Neural progenitor cell (in vitro differentiated cells): Measurements from ENCODE around the gene PRSS50. TPM values are rescaled to one million over a fixed set of nuclear protein-coding genes. Genes with fewer than 3 reads are reported as not detected.

Source experiments
- DNase-seq: peaks from one replicate; pipeline ENCODE4 v3.0.0-alpha.2; 2016; ENCODE audit warnings: low spot score
- H2AFZ ChIP-seq: fragments of 200-600 bp; sonication (generic); replicated peaks from 2 replicates; pipeline ENCODE4 v1.6.1; 2016; ENCODE audit warnings: antibody characterized with exemption
- H3F3A ChIP-seq: fragments of 200-600 bp; sonication (generic); 2 replicates; pipeline ENCODE4 v1.6.1; 2016; ENCODE audit warnings: antibody characterized with exemption, low read depth
- H3K27ac ChIP-seq: fragments of 200-600 bp; sonication (generic); 2 replicates; pipeline ENCODE4 v1.5.1; 2016; ENCODE audit warnings: mild to moderate bottlenecking
- H3K27me3 ChIP-seq: fragments of 200-600 bp; sonication (generic); 2 replicates; pipeline ENCODE4 v1.6.1; 2016; ENCODE audit warnings: mild to moderate bottlenecking, moderate library complexity
- H3K36me3 ChIP-seq: fragments of 200-600 bp; sonication (generic); 2 replicates; pipeline ENCODE4 v1.5.1; 2016
- H3K4me1 ChIP-seq: fragments of 200-600 bp; sonication (generic); 2 replicates; pipeline ENCODE4 v1.6.1; 2016; ENCODE audit warnings: mixed run types
- H3K4me2 ChIP-seq: fragments of 200-600 bp; sonication (generic); 2 replicates; pipeline ENCODE4 v1.6.1; 2016
- H3K4me3 ChIP-seq: fragments of 200-600 bp; sonication (generic); 2 replicates; pipeline ENCODE4 v1.5.1; 2016
- H3K79me2 ChIP-seq: fragments of 200-600 bp; sonication (generic); 2 replicates; pipeline ENCODE4 v1.6.1; 2016; ENCODE audit warnings: low read depth
- H3K9ac ChIP-seq: fragments of 200-600 bp; sonication (generic); 2 replicates; pipeline ENCODE4 v1.6.1; 2016
- H3K9me3 ChIP-seq: fragments of 200-600 bp; sonication (generic); 2 replicates; pipeline ENCODE4 v1.5.1; 2016; ENCODE audit warnings: low read depth
- H4K20me1 ChIP-seq: fragments of 200-600 bp; sonication (generic); 2 replicates; pipeline ENCODE4 v1.6.1; 2016; ENCODE audit warnings: low read depth
- H3K27ac Mint-ChIP-seq: 3 replicates; pipeline ENCODE4 v1.8.0; 2021; ENCODE audit warnings: mixed read lengths
- H3K27me3 Mint-ChIP-seq: 2 replicates; pipeline ENCODE4 v1.8.0; 2022; ENCODE audit warnings: low read depth, mild to moderate bottlenecking, inconsistent platforms, moderate library complexity, mixed read lengths; ENCODE audit not compliant: insufficient read depth
- H3K36me3 Mint-ChIP-seq: 3 replicates; pipeline ENCODE4 v1.8.0; 2021; ENCODE audit warnings: mixed read lengths
- H3K4me1 Mint-ChIP-seq: 3 replicates; pipeline ENCODE4 v1.8.0; 2021; ENCODE audit warnings: mixed read lengths
- H3K4me3 Mint-ChIP-seq: 3 replicates; pipeline ENCODE4 v1.8.0; 2021; ENCODE audit warnings: mild to moderate bottlenecking, moderate library complexity, mixed read lengths
- H3K9me3 Mint-ChIP-seq: 3 replicates; pipeline ENCODE4 v1.8.0; 2020; ENCODE audit warnings: mixed read lengths
- CTCF ChIP-seq: fragments of 200-600 bp; sonication (generic); IDR thresholded peaks from 2 replicates; pipeline ENCODE4 v1.5.1; 2017; ENCODE audit warnings: antibody characterized with exemption, mild to moderate bottlenecking
- EZH2 ChIP-seq: fragments of 200-600 bp; sonication (generic); IDR thresholded peaks from 2 replicates; pipeline ENCODE4 v1.6.1; 2017; ENCODE audit warnings: antibody characterized with exemption, mild to moderate bottlenecking, moderate library complexity
- EZH2phosphoT487 ChIP-seq: fragments of 200-600 bp; sonication (generic); IDR thresholded peaks from 2 replicates; pipeline ENCODE4 v1.6.1; 2017; ENCODE audit warnings: antibody characterized with exemption
- total RNA-seq: library from RNA; depleted of rRNA; stranded (reverse); fragments of >200 nt; gene quantifications from 2 replicates; pipeline ENCODE4 v1.2.3, GENCODE V29; 2015; ENCODE audit warnings: low replicate concordance

The PRSS50 gene
- total RNA-seq, 1 donor from 2014 or later, result 0.28 TPM

- H3K4me3 ChIP-seq, result no peak overlapping the region
- H3K36me3 Mint-ChIP-seq, result no peaks in the 10 kb centered on the region
- no peaks in the 10 kb centered on the region for H3K9me3 ChIP-seq
- TF ChIP-seq EZH2phosphoT487 (no peak), EZH2 (no peak), CTCF (no peak)
- H3K27ac Mint-ChIP-seq, result no peak overlapping the region
- no peak overlapping the region for H3K27ac ChIP-seq
- no peak overlapping the region for H3K4me3 Mint-ChIP-seq
- no peaks in the 10 kb centered on the region for H3K27me3 ChIP-seq
- H3K4me1 Mint-ChIP-seq, result peaks cover 5% of the 10 kb centered on the region
- H3K9me3 Mint-ChIP-seq, result no peaks in the 10 kb centered on the region
- H2AFZ ChIP-seq, result no peak overlapping the region
- no peaks in the 10 kb centered on the region for H4K20me1 ChIP-seq
- no peak overlapping the region for H3K9ac ChIP-seq
- no peaks in the 10 kb centered on the region for H3K4me1 ChIP-seq
- peaks cover 2% of the 10 kb centered on the region for H3K27me3 Mint-ChIP-seq
- no peaks in the 10 kb centered on the region for H3K79me2 ChIP-seq
- H3K4me2 ChIP-seq, result no peak overlapping the region
- no peak for DNase-seq
- H3F3A ChIP-seq, result no peaks in the 10 kb centered on the region
- no peaks in the 10 kb centered on the region for H3K36me3 ChIP-seq
Measured at GRCh38 chr3:46725621-46726314, 8.1 kb upstream of the PRSS50 start.

GRCh38 chr3:46724424-46724823 lies 6.8 kb upstream of the PRSS50 start:
- no peaks in the 10 kb centered on the region for H3K27me3 ChIP-seq
- no peak for DNase-seq
- H3K4me1 ChIP-seq, result no peaks in the 10 kb centered on the region
- H3K27ac Mint-ChIP-seq, result no peak overlapping the region
- H3K27ac ChIP-seq, result no peak overlapping the region
- H3K36me3 Mint-ChIP-seq, result no peaks in the 10 kb centered on the region
- no peak overlapping the region for H2AFZ ChIP-seq
- no peaks in the 10 kb centered on the region for H3K9me3 ChIP-seq
- H4K20me1 ChIP-seq, result no peaks in the 10 kb centered on the region
- no peaks in the 10 kb centered on the region for H3F3A ChIP-seq
- no peak overlapping the region for H3K4me2 ChIP-seq
- H3K4me3 Mint-ChIP-seq, result no peak overlapping the region
- H3K27me3 Mint-ChIP-seq, result peaks cover 2% of the 10 kb centered on the region
- no peak overlapping the region for H3K9ac ChIP-seq
- H3K79me2 ChIP-seq, result no peaks in the 10 kb centered on the region
- no peaks in the 10 kb centered on the region for H3K36me3 ChIP-seq
- H3K4me1 Mint-ChIP-seq, result peaks cover 7% of the 10 kb centered on the region
- no peak overlapping the region for H3K4me3 ChIP-seq
- TF ChIP-seq EZH2 (no peak), EZH2phosphoT487 (no peak), CTCF (no peak)
- no peaks in the 10 kb centered on the region for H3K9me3 Mint-ChIP-seq

GRCh38 chr3:46722443-46722842 lies 4.8 kb upstream of the PRSS50 start:
- no peaks in the 10 kb centered on the region for H3K4me1 ChIP-seq
- DNase-seq, result no peak
- Mint-ChIP-seq H3K27ac (no peak overlapping the region), H3K27me3 (peaks cover 2% of the 10 kb centered on the region), H3K9me3 (no peaks in the 10 kb centered on the region), H3K4me3 (no peak overlapping the region), H3K4me1 (peaks cover 7% of the 10 kb centered on the region), H3K36me3 (no peaks in the 10 kb centered on the region)
- H4K20me1 ChIP-seq, result no peaks in the 10 kb centered on the region
- H3K4me2 ChIP-seq, result no peak overlapping the region
- no peak overlapping the region for H3K4me3 ChIP-seq
- H3K9ac ChIP-seq, result no peak overlapping the region
- no peaks in the 10 kb centered on the region for H3K36me3 ChIP-seq
- no peaks in the 10 kb centered on the region for H3K27me3 ChIP-seq
- H2AFZ ChIP-seq, result no peak overlapping the region
- TF ChIP-seq EZH2phosphoT487 (no peak), CTCF (no peak), EZH2 (no peak)
- H3K27ac ChIP-seq, result no peak overlapping the region
- H3F3A ChIP-seq, result no peaks in the 10 kb centered on the region
- no peaks in the 10 kb centered on the region for H3K9me3 ChIP-seq
- no peaks in the 10 kb centered on the region for H3K79me2 ChIP-seq
